ENCODE data around the gene RTKN. TPM values are rescaled to one million over a fixed set of nuclear protein-coding genes. Genes with fewer than 3 reads are reported as not detected.
A peak's percentile ranks its signal among the peaks of the same experiment; 100 is the strongest.
"Not testable (repeated sequence)": the region's sequence is repeated elsewhere in the genome, so short reads cannot be mapped to it uniquely, and the experiment has no call there.

Gene RTKN
- polyA plus RNA-seq, 1 donor from 2014 or later = 4.9 TPM

GRCh38 chr2:74470742-74471141, 29.0 kb upstream of the RTKN start:
- H4K20me1 ChIP-seq (ENCODE audit: insufficient read depth); H3K27ac ChIP-seq (ENCODE audit: low read length); H3K36me3 ChIP-seq (ENCODE audit: insufficient read depth, low read length); H3K79me2 ChIP-seq (replicated peaks; ENCODE audit: insufficient read depth, low read length); H3F3A ChIP-seq (ENCODE audit: insufficient read depth, low read length, poor library complexity, severe bottlenecking); H3K4me2 ChIP-seq (ENCODE audit: low read length); H3K4me3 ChIP-seq (ENCODE audit: low read length); H3K27me3 ChIP-seq (ENCODE audit: insufficient read depth, low read depth, low read length); H3K9me3 ChIP-seq (ENCODE audit: low read length); H3K9ac ChIP-seq (ENCODE audit: low read length); H3K9me2 ChIP-seq (ENCODE audit: insufficient read depth, low read length); H2AFZ ChIP-seq (ENCODE audit: low read depth, low read length): not testable (repeated sequence)

DNA sequence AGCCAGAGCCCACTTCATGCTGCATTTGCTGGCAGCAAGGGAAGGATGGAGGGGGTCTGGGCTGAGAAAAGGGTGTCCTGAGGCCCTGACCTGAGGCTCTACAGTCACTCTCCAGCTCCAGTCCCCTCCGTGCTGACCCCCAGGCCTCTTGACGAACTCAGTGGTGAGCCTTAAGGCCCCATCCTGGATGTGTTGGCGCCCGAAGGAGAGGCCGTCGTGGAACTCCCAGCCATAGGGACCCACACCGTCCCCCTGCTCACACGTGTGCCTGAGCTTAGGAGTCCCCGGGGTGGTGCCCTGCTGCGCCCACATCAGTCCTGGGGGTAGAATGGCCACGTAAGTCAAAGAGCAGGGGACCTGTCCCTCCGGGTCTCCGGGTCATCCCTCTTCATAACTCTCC, 22.7 kb upstream of the RTKN start:
- no peaks in the 10 kb centered on the region for H3K36me3 ChIP-seq (ENCODE audit: insufficient read depth, low read length)
- H3K79me2 ChIP-seq (replicated peaks; ENCODE audit: insufficient read depth, low read length) = peaks cover 9% of the 10 kb centered on the region
- H3F3A ChIP-seq (ENCODE audit: insufficient read depth, low read length, poor library complexity, severe bottlenecking) = no peaks in the 10 kb centered on the region
- H4K20me1 ChIP-seq (ENCODE audit: insufficient read depth) = no peaks in the 10 kb centered on the region
- no peak overlapping the region for H2AFZ ChIP-seq (ENCODE audit: low read depth, low read length)
- peak overlapping the region; percentile 91 for H3K4me2 ChIP-seq (ENCODE audit: low read length)
- peak overlapping the region; percentile 66 for H3K27ac ChIP-seq (ENCODE audit: low read length)
- TF ChIP-seq REST (IDR thresholded peaks at IDR 0.05; ENCODE audit: borderline replicate concordance) (no peak), SMC3 (conservative IDR thresholded peaks at IDR 0.05; ENCODE audit: poor library complexity) (no peak), EP300 (conservative IDR thresholded peaks at IDR 0.05; ENCODE audit: poor library complexity, severe bottlenecking) (no peak), RAD21 (conservative IDR thresholded peaks at IDR 0.05) (no peak), MXI1 (conservative IDR thresholded peaks at IDR 0.05; ENCODE audit: poor library complexity, severe bottlenecking) (no peak), POLR2AphosphoS5 (IDR thresholded peaks at IDR 0.05) (no peak), EZH2 (IDR thresholded peaks at IDR 0.05; ENCODE audit: borderline replicate concordance, insufficient read depth, low read length, poor library complexity, severe bottlenecking) (no peak)
- TF ChIP-seq, protein P1, sequence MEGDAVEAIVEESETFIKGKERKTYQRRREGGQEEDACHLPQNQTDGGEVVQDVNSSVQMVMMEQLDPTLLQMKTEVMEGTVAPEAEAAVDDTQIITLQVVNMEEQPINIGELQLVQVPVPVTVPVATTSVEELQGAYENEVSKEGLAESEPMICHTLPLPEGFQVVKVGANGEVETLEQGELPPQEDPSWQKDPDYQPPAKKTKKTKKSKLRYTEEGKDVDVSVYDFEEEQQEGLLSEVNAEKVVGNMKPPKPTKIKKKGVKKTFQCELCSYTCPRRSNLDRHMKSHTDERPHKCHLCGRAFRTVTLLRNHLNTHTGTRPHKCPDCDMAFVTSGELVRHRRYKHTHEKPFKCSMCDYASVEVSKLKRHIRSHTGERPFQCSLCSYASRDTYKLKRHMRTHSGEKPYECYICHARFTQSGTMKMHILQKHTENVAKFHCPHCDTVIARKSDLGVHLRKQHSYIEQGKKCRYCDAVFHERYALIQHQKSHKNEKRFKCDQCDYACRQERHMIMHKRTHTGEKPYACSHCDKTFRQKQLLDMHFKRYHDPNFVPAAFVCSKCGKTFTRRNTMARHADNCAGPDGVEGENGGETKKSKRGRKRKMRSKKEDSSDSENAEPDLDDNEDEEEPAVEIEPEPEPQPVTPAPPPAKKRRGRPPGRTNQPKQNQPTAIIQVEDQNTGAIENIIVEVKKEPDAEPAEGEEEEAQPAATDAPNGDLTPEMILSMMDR (IDR thresholded peaks at IDR 0.05; ENCODE audit: poor library complexity, severe bottlenecking) = no peak
- H3K9me3 ChIP-seq (ENCODE audit: low read length) = no peaks in the 10 kb centered on the region
- no peaks in the 10 kb centered on the region for H3K27me3 ChIP-seq (ENCODE audit: insufficient read depth, low read depth, low read length)
- no peaks in the 10 kb centered on the region for H3K9me2 ChIP-seq (ENCODE audit: insufficient read depth, low read length)
- H3K4me3 ChIP-seq (ENCODE audit: low read length) = peak overlapping the region; percentile 95
- H3K9ac ChIP-seq (ENCODE audit: low read length) = peak overlapping the region; percentile 82

DNA sequence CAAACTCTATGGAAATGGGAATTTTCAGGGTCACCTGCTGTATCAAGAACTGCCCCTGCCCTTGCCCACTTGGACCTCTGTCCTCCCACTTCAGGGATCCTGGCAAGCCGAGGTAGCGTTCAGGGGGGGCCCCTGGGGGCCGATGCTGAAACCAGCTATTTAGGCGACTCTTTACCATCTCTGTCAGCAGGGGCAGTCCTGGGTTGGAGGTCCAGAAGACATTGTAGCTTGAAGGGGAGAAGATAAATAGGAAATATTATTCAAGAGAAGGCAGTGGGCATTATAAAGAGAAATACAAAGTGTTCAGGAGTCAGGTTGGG, 21.0 kb upstream of the RTKN start:
- H3K79me2 ChIP-seq (replicated peaks; ENCODE audit: insufficient read depth, low read length) = peaks cover 18% of the 10 kb centered on the region

More for the DNA sequence above, 21.0 kb upstream of the RTKN start:
- H4K20me1 ChIP-seq (ENCODE audit: insufficient read depth) = no peaks in the 10 kb centered on the region
- no peaks in the 10 kb centered on the region for H3K36me3 ChIP-seq (ENCODE audit: insufficient read depth, low read length)
- H3K9me3 ChIP-seq (ENCODE audit: low read length) = no peaks in the 10 kb centered on the region
- TF ChIP-seq EZH2 (IDR thresholded peaks at IDR 0.05; ENCODE audit: borderline replicate concordance, insufficient read depth, low read length, poor library complexity, severe bottlenecking) (no peak), REST (IDR thresholded peaks at IDR 0.05; ENCODE audit: borderline replicate concordance) (no peak), SMC3 (conservative IDR thresholded peaks at IDR 0.05; ENCODE audit: poor library complexity) (no peak), POLR2AphosphoS5 (IDR thresholded peaks at IDR 0.05) (no peak), TAF1 (IDR thresholded peaks at IDR 0.05; ENCODE audit: low read depth) (no peak), MXI1 (conservative IDR thresholded peaks at IDR 0.05; ENCODE audit: poor library complexity, severe bottlenecking) (no peak), RAD21 (conservative IDR thresholded peaks at IDR 0.05) (no peak), EP300 (conservative IDR thresholded peaks at IDR 0.05; ENCODE audit: poor library complexity, severe bottlenecking) (no peak)
- TF ChIP-seq, protein P1 (IDR thresholded peaks at IDR 0.05; ENCODE audit: poor library complexity, severe bottlenecking) = no peak
- H3F3A ChIP-seq (ENCODE audit: insufficient read depth, low read length, poor library complexity, severe bottlenecking) = no peaks in the 10 kb centered on the region
- no peaks in the 10 kb centered on the region for H3K27me3 ChIP-seq (ENCODE audit: insufficient read depth, low read depth, low read length)
- H2AFZ ChIP-seq (ENCODE audit: low read depth, low read length) = no peak overlapping the region
- no peaks in the 10 kb centered on the region for H3K9me2 ChIP-seq (ENCODE audit: insufficient read depth, low read length)
- no peak overlapping the region for H3K4me3 ChIP-seq (ENCODE audit: low read length)
- no peak overlapping the region for H3K9ac ChIP-seq (ENCODE audit: low read length)
- H3K4me2 ChIP-seq (ENCODE audit: low read length) = no peak overlapping the region
- H3K27ac ChIP-seq (ENCODE audit: low read length) = no peak overlapping the region
